Small intestine (tissue), 7 donors: Measurements from ENCODE around the gene MACF1. TPM values are rescaled to one million over a fixed set of nuclear protein-coding genes. Genes with fewer than 3 reads are reported as not detected.
"Not testable (repeated sequence)": the region's sequence is repeated elsewhere in the genome, so short reads cannot be mapped to it uniquely, and the experiment has no call there.

Experiments
- DNase-seq, 2 donors: peaks; one replicate each; pipeline versions ENCODE4 v3.0.0 to v3.0.0-alpha.2; 2013
- FAIRE-seq: peaks from 2 replicates; lab custom pipeline; 2012; peaks lifted over from hg19 to GRCh38; lab: Jason Lieb, UNC
- H3K27ac ChIP-seq, 3 donors: one replicate each; pipeline ENCODE4 v1.5.1; 2013; ENCODE audit warnings: low read length in 2 of 3, mild to moderate bottlenecking in 2 of 3, control low read depth in 1 of 3, inconsistent platforms in 1 of 3, low read depth in 1 of 3, moderate library complexity in 1 of 3
- H3K27me3 ChIP-seq, 3 donors: one replicate each; pipeline ENCODE4 v1.6.1; 2013; ENCODE audit warnings: low read length in 3 of 3, inconsistent platforms in 1 of 3; ENCODE audit not compliant: control insufficient read depth in 3 of 3, insufficient read depth in 3 of 3
- H3K36me3 ChIP-seq, 3 donors: one replicate each; pipeline ENCODE4 v1.6.1; 2013; ENCODE audit warnings: low read length in 3 of 3, inconsistent platforms in 1 of 3, low read depth in 1 of 3, mild to moderate bottlenecking in 1 of 3, moderate library complexity in 1 of 3; ENCODE audit not compliant: control insufficient read depth in 3 of 3, insufficient read depth in 2 of 3
- H3K4me1 ChIP-seq, 3 donors: one replicate each; pipeline ENCODE4 v1.6.1; 2013; ENCODE audit warnings: low read length in 2 of 3, inconsistent platforms in 1 of 3, low read depth in 1 of 3, mild to moderate bottlenecking in 1 of 3, moderate library complexity in 1 of 3; ENCODE audit not compliant: control insufficient read depth in 3 of 3, insufficient read depth in 2 of 3
- H3K4me3 ChIP-seq, 3 donors: one replicate each; pipeline ENCODE4 v1.5.1; 2013; ENCODE audit warnings: low read length in 3 of 3, control low read depth in 1 of 3, inconsistent platforms in 1 of 3, low read depth in 1 of 3, mild to moderate bottlenecking in 1 of 3, moderate library complexity in 1 of 3
- H3K9me3 ChIP-seq, 2 donors: one replicate each; pipeline ENCODE4 v1.6.1; 2013; ENCODE audit warnings: low read depth in 1 of 2, low read length in 1 of 2; ENCODE audit not compliant: control insufficient read depth in 2 of 2, insufficient read depth in 1 of 2
- WGBS, 3 donors: extraction: QIAGEN DNeasy Blood & Tissue Kit; methylation state at CpG; one replicate each; pipeline ENCODE4 v1.1.7; 2013; 5-methylcytosine and 5-hydroxymethylcytosine counted together
- polyA plus RNA-seq, 4 donors: library from polyadenylated mRNA; stranded (reverse) in 3 of 4; unstranded in 1 of 4; fragments of 200-250 nt in 3 of 4; fragments of 120-200 nt in 1 of 4; gene quantifications; one replicate each; pipeline versions ENCODE4 v1.2.1 to v1.2.3, GENCODE V29; 2013
- donor health status: healthy with polysubstance abuse.
- donor health status: control.
- donor health status: control.
- donor health status: Bipolar disorder and iron deficiency.
- donor health status: healthy.

MACF1 gene
- polyA plus RNA-seq, 4 donors: 18.1 to 64.8 (median 34.6) TPM

DNA sequence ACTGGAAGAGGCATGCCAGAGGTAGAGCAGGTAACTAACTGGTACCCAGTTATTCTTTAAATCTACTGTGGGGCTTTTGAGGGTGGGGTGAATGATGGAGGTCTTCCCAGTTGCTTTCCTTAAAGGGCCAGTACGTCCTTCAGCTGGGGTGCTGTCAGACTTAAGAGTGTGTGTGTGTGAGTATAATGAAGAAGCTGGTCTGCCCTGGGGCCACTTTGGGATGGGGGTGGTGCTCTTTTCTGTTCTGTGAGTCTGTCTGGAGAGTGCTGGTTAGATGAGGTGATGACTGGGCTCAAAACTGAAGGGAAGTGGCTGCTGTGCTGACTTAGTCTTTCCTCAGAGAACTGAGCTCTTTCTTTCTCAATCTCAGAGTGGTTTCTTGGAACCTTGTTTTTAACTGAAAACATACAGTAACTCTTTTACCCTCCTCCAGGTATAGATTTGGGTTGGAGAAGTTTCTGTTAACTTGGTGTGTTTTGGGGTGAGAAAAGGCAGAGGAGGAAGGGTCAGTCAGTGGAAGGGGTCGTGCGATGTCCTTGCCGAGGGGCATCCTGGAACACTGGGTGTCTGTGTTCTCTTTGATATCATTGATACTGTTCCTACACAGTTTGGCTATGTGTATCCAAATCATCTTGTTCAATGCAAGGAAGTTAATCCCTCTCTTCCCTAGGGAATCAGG is 746 bp downstream of the MACF1 start:
- WGBS, 3 donors: 43 to 80% (median 62%) methylated on average over 4 of the region's 4 CpGs
- no peak for FAIRE-seq
- H3K4me3 ChIP-seq: peak overlapping the region in 2 of 3 donors; percentile 30 to 42
- no peaks in the 10 kb centered on the region for H3K27me3 ChIP-seq
- peak overlapping the region; percentile 81 to 91 (median 88) for H3K27ac ChIP-seq
- peaks cover 0 to 4% (median 0%) of the 10 kb centered on the region in 3 donors for H3K4me1 ChIP-seq
- DNase-seq: peak in 1 of 2 donors; percentile 39
- H3K9me3 ChIP-seq: no peaks in the 10 kb centered on the region
- H3K36me3 ChIP-seq: no peaks in the 10 kb centered on the region

- Histone ChIP-seq H3K27ac (peak overlapping the region; percentile 77 to 88 (median 81)), H3K4me3 (peak overlapping the region in 2 of 3 donors; percentile 30 to 42), H3K27me3 (no peaks in the 10 kb centered on the region), H3K4me1 (peaks cover 0 to 4% (median 0%) of the 10 kb centered on the region in 3 donors), H3K9me3 (no peaks in the 10 kb centered on the region), H3K36me3 (no peaks in the 10 kb centered on the region)
- 19 to 55% (median 46%) methylated on average over 3 of the region's 3 CpGs for WGBS, 3 donors
- DNase-seq (no peak), FAIRE-seq (no peak)
Observed at GRCh38 chr1:39205781-39206464, 1.4 kb downstream of the MACF1 start.

DNA sequence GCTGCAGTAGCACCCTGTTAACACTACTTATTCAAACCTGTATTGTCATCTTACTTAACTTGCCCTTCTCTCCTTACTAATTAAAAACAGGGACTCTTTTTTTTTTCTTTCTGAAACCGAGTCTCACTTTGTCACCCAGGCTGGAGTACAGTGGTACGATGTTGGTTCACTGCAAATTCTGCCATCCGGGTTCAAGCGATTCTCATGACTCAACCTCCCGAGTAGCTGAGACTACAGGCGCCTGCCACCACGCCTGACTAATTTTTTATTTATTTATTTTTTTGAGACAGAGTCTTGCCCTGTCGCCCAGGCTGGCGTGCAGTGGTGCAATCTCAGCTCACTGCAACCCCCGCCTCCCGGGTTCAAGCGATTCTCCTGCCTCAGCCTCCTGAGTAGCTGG is 3.9 kb downstream of the MACF1 start:
- not testable (repeated sequence) for H3K9me3 ChIP-seq, H3K4me3 ChIP-seq, H3K27ac ChIP-seq, H3K4me1 ChIP-seq, FAIRE-seq, DNase-seq, H3K36me3 ChIP-seq, H3K27me3 ChIP-seq
- WGBS, 3 donors: 94 to 95% (median 95%) methylated on average over 12 of the region's 12 CpGs

DNA sequence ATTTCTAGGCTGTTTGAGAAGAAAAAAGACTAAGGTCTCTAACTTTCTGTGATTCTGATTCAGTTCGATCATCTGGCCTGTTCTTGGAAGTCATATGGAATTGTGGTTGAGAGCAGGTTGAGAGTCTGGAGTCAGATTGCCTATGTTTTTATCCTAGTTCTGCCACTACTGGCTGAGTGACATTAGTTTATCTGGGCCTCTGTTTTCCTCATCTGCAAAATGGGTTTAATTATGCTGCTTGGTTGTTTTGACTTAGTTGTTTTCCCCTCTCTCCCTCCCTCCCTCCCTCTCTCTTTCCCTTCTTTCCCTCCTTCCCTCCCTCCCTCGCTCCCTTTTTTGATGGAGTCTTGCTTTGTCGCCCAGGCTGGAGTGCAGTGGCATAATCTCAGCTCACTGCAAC is 6.2 kb downstream of the MACF1 start:
- DNase-seq (no peak), FAIRE-seq (no peak)
- WGBS, 3 donors: 96 to 100% (median 98%) methylated on average over 3 of the region's 3 CpGs
- Histone ChIP-seq H3K4me3 (no peak overlapping the region), H3K36me3 (no peaks in the 10 kb centered on the region), H3K4me1 (peaks cover 12 to 23% (median 23%) of the 10 kb centered on the region in 3 donors), H3K27ac (no peak overlapping the region), H3K27me3 (no peaks in the 10 kb centered on the region), H3K9me3 (no peaks in the 10 kb centered on the region)

DNA sequence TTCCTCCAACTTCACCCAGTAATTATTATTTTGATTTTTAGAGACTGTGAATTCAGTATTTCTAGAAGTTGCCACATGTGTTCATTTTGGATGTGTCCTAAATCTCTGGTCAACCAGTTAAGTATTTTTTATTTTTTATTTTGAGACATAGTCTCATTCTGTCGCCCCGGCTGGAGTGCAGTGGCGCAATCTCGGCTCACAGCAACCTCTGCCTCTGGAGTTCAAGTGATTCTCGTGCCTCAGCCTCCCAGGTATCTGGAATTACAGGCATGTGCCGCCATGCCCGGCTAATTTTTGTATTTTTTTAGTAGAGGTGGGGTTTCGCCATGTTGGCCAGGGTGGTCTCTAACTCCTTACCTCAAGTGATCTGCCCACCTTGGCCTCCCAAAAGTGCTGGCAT is 8.0 kb downstream of the MACF1 start:
- WGBS, 3 donors: 92 to 97% (median 95%) methylated on average over 8 of the region's 8 CpGs
- no peaks in the 10 kb centered on the region for H3K9me3 ChIP-seq
- no peak overlapping the region for H3K27ac ChIP-seq
- no peak overlapping the region for H3K4me3 ChIP-seq
- FAIRE-seq (no peak), DNase-seq (no peak)
- H3K36me3 ChIP-seq: no peaks in the 10 kb centered on the region
- H3K4me1 ChIP-seq: peaks cover 13 to 30% (median 22%) of the 10 kb centered on the region in 3 donors
- no peaks in the 10 kb centered on the region for H3K27me3 ChIP-seq

- DNase-seq: peak in 1 of 2 donors; percentile 14
- no peaks in the 10 kb centered on the region for H3K9me3 ChIP-seq
- no peaks in the 10 kb centered on the region for H3K36me3 ChIP-seq
- H3K27me3 ChIP-seq: no peaks in the 10 kb centered on the region
- WGBS, 3 donors: 49 to 65% (median 64%) methylated on average over 7 of the region's 7 CpGs
- H3K27ac ChIP-seq: peak overlapping the region; percentile 6 to 76 (median 21)
- FAIRE-seq: no peak
- peaks cover 13 to 30% (median 22%) of the 10 kb centered on the region in 3 donors for H3K4me1 ChIP-seq
- no peak overlapping the region for H3K4me3 ChIP-seq
Observed at GRCh38 chr1:39213511-39214002, 9.1 kb downstream of the MACF1 start.

DNA sequence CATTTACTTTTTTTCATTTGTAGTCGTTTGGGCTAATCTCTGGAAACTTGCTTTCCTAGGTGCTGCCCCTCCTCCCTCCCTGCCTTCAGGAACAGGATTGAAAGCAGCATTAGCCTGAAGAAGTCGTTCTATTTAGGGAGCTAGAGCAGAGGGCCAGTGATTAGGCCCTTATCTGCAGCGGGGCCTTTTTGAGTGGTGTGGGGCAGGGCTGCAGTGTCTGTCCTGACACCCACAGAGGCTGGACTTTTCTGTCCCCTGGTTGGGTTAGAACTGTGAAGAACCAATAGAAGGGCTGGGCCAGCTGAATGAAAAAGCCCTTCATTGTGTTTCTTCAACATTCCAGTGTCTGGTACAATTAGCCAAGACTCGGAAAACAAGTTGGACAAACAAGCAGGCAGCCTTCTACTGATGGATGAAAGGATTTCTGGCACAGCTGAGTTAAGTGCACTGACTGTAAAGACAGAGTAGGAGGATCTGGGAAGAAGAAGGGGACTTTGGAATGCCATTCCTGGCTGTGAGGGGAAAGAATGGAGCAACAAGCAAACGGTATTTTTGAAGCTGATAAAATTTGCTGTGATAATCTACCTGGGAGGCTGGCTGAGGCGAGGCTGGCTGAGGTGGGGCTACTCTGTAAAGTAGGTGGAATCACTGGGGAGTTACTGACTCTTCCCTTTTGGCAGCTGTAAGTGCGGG is 9.7 kb downstream of the MACF1 start:
- no peaks in the 10 kb centered on the region for H3K36me3 ChIP-seq
- no peaks in the 10 kb centered on the region for H3K27me3 ChIP-seq
- DNase-seq (peak in 1 of 2 donors; percentile 65), FAIRE-seq (no peak)
- peak overlapping the region; percentile 10 to 76 (median 25) for H3K27ac ChIP-seq
- H3K4me3 ChIP-seq: no peak overlapping the region
- no peaks in the 10 kb centered on the region for H3K9me3 ChIP-seq
- H3K4me1 ChIP-seq: peaks cover 13 to 30% (median 22%) of the 10 kb centered on the region in 3 donors
- 12 to 31% (median 20%) methylated on average over 7 of the region's 7 CpGs for WGBS, 3 donors

GRCh38 chr1:39214714-39214997 is 10.2 kb downstream of the MACF1 start:
- H3K4me3 ChIP-seq: no peak overlapping the region
- H3K4me1 ChIP-seq: peaks cover 16 to 30% (median 22%) of the 10 kb centered on the region in 3 donors
- FAIRE-seq (no peak), DNase-seq (no peak)
- no peaks in the 10 kb centered on the region for H3K27me3 ChIP-seq
- 13 to 33% (median 20%) methylated on average over 1 of the region's 1 CpG for WGBS, 3 donors
- no peaks in the 10 kb centered on the region for H3K9me3 ChIP-seq
- H3K36me3 ChIP-seq: no peaks in the 10 kb centered on the region
- peak overlapping the region; percentile 25 to 76 (median 43) for H3K27ac ChIP-seq
